T47D (cell line): ENCODE data around the gene SLC25A41.

ENCODE experiments used
- DNase-seq, 2 experiments: peaks; one replicate each; pipeline versions ENCODE4 v3.0.0 to v3.0.0-alpha.2; 2011 to 2012; ENCODE audit warnings: low read depth in 1 of 2, low spot score in 1 of 2
- JUND ChIP-seq: IDR thresholded peaks from 2 replicates; pipeline ENCODE4 v1.6.1; 2012; ENCODE audit warnings: low read depth
- in situ Hi-C: cut with HindIII; loops from 2 replicates; pipeline ENCODE4 v1.10.0; 2016; ENCODE audit warnings: low sequenced_read_pairs, low pct_unique_long_range_greater_than_20kb

The SLC25A41 gene

DNA sequence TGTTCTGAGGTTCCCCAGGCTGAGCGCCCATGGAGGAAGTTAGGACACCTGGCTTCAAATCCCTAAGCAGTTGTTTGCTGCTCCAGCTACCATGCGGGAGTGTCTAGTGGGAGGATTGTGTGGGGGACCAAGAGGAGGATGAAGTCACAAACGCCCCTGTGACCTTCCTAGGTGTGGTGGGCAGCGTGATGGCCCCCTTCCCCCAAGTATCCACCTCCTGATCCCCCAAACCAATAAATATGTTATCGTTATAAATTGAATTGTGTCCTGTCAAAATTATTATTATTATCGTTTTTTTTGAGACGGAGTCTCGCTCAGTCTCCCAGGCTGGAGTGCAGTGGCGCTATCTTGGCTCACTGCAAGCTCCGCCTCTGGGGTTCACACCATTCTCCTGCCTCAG lies at the start of gene SLC25A41:
Gene SLC25A41 (minus strand): TSS at position 101 of the 400 bp plus-strand sequence. CDS start 70 bp downstream, at position 31.
- DNase-seq: no peak
- TF ChIP-seq JUND: no peak
- in situ Hi-C loops: no loop called here

DNA sequence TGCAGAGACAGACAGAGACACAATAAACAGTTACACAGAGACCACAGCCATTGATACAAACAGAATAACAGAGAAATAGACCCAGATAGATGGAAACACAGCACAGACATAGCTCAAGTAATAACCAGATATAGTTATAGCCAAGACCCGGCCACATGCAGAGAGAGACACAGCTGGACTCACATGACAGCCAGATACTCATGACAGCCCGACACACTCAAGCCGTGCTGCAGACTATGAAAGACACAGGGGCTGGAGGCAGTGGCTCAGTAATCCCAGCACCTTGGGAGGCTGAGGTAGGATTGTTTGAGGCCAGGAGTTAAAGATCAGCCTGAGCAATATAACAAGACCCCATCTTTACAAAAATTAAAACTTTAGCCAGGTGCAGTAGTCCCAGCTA lies 49.7 kb upstream of the SLC25A41 start:
- in situ Hi-C loops: no loop called here
- DNase-seq: no peak
- no peak for TF ChIP-seq JUND

DNA sequence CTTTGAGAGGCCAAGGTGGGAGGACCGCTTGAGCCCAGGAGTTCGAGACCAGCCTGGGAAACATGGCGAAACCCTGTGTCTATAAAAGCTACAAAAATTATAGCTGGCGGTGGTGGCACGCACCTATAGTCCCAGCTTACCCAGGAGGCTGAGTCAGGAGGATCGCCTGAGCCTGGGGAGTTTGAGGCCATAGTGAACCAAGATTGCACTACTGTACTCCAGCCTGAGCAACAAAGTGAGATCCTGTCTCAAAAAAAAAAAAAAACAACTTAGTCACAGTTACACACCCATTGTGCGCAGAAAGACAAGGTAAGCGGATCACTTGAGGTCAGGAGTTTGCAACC lies 48.8 kb upstream of the SLC25A41 start:
- no peak for TF ChIP-seq JUND
- no peak for DNase-seq
- in situ Hi-C loops: no loop called here

DNA sequence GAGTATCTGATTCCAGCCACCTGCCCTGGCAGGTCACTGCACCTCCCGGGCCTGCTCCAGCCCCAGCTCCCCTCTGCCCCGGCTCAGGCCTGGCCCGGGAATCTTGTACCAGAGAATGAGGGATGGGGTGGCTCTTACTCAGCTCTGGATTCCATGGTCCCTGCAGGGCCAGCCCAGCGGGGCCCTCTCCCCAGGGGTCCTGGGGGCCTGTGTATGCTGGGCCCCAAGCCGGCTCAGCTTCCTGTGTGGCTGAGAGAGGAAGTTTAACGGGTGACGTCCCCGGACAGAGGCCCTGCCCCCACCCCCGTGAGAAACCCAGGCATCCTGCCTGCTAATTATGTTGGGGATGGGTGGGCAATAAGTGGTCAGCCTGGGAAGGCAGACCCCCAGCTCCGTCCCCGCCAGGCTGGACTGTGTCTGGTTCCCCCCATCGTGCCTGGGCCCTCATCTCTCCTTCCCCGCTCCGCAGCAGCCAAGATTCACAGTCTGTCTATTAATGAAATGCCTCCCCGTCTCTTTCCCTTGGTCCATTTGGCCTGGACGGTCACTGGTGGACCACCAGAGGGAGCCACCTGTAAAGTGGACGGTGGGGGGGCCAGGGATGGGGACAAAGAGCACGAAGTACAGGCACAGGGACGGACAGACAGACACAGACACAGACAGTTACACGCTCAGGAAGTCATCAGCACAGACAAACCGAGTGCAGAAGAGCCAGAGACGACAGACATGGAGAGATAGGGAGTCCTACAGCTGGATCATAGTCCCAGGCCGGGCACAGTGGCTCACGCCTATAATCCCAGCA lies 48.2 kb upstream of the SLC25A41 start, which contains the start of gene DENND1C:
Gene DENND1C (minus strand): TSS at position 247 of the 802 bp plus-strand sequence. CDS start 92 bp downstream, at position 155.
- no peak for DNase-seq
- no peak for TF ChIP-seq JUND
- in situ Hi-C loops: no loop called here

DNA sequence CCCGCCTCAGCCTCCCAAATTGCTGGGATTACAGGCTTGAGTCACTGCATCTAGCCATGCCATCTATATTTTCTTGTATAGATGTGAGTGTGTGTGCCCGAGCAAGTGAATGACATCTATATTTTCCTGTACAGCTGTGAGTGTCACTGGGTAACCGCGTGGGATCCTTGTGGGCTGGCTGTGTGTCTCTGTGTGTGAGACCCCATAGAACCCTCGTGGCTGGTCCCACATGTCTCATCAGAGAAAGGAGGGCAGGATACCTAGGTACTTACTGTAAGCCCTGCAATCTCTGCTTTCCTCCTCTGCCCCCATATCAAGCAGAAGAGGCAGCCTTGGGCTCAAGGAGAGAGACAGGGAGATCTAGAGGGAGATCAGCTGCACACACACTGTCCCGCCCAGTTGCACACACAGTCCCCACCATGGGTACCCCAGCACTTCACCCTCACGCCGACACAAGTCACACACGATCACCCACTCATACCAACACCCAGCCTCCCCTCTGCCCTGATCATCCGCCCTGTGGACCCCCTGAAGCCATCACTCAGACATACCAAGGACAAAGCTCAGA lies 47.4 kb upstream of the SLC25A41 start:
- in situ Hi-C loops: no loop called here
- TF ChIP-seq JUND: no peak
- DNase-seq: no peak

DNA sequence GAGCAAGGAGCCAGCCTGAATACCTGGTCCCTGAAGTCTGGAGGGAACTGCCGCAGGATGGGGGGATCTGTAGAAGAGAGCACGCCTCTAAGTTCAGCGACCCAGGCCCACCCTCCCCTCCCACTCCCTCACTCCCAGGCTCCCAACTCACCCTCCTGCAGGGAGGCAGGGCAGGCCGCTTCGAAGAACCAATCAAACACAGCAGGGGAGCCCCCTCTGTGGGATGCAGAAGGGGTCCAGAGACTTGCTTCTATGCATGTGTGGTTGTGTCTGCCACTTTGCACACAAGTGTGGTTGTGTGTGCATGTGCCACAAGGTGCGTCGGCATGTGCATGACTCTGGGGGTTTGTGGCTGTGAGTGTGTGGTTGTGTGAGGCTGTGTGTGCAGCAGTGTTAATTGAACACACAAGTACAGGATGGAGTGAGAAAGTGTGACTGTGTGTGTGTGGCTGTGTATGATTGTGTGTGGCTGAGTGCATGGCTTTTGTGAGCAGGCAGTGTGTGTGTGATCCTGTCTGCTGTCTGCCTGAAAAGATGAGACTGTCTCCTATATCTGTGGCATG lies 46.4 kb upstream of the SLC25A41 start:
- no peak for DNase-seq
- TF ChIP-seq JUND: no peak
- in situ Hi-C loops: no loop called here

DNA sequence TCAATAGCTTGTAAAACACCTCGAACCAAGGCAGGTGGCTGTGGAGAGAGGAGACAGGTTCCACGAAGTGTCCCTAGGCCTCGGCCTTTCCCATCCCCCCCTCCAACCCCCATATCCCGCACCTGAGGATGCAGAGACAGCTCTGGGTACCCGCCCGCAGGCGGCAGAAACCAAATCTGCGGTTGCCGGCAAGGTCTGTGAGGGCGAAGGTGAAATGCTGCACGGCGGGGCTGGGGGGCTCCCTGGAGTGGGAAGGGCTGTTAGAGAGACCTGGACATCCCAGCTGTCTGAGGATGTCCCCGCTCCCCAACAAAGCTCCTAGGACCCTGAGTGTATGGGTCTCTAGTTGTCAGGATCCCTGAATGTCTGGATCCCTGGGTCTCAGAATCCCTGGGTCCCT lies 45.3 kb upstream of the SLC25A41 start:
- in situ Hi-C loops: no loop called here
- no peak for TF ChIP-seq JUND
- no peak for DNase-seq

DNA sequence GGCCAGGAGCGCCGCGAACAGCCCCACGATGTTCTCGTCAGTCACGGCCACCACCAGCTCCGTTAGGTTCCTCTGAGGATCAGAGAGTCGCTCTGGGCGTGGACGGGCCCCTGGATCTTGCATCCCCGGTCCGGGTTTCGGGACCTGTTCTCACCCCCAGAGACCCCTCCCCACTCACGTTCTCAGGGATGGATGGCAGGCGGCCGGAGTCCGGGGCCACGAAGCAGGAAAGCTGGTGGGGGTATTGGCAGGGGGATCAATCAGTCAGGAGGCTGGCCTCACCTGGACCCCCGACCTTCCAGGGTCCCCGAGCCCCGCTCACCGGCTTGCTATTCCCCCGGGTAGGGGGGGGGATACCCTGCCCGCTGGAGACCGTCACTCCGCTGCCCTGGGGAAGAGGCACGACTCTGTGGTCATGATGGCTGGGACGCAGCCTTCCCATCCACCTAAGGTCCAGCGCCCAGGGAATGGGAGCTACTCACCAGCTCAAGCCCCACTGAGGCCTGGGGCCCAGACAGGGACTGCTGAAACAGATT lies 43.4 kb upstream of the SLC25A41 start:
- in situ Hi-C loops: no loop called here
- no peak for DNase-seq
- no peak for TF ChIP-seq JUND

DNA sequence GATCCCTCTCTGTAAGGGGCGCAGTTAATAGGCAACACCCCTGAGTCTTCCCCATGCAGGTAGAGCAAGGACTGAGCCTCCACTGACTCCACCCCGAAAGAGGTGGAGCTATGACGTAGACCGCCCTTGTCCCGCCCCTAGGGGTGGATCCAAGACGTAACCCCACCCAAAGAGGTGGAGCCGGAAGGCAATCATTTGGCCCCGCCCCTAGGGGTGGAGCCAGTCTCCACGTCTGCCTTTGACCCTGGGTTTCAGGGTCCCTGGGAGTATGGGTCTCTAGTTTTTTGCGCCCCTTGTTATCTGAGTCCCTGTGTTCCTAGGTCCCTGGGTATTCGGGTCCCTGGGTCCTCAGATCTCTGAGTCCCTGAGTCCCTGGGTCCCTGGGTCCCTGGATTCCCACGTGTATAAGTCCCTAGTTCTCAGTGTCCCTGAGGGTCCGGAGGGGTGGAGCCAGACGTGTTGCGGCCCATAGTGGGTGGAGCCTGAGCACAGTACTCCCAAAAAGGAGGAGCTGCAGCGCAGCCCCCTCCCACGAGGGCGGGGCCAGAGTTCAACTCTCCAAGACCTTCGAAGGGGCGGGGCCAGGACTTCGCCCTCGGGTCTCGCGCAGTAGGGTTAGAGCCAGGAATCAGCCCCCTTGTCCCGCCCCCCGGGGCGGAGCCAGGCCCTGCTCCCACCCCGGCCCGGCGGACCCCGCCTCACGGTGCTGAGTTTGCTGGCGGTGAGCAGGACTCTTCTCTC lies 42.8 kb upstream of the SLC25A41 start:
- peak in 1 of 2 experiments; percentile 87 for DNase-seq
- in situ Hi-C loops: no loop called here
- no peak for TF ChIP-seq JUND

DNA sequence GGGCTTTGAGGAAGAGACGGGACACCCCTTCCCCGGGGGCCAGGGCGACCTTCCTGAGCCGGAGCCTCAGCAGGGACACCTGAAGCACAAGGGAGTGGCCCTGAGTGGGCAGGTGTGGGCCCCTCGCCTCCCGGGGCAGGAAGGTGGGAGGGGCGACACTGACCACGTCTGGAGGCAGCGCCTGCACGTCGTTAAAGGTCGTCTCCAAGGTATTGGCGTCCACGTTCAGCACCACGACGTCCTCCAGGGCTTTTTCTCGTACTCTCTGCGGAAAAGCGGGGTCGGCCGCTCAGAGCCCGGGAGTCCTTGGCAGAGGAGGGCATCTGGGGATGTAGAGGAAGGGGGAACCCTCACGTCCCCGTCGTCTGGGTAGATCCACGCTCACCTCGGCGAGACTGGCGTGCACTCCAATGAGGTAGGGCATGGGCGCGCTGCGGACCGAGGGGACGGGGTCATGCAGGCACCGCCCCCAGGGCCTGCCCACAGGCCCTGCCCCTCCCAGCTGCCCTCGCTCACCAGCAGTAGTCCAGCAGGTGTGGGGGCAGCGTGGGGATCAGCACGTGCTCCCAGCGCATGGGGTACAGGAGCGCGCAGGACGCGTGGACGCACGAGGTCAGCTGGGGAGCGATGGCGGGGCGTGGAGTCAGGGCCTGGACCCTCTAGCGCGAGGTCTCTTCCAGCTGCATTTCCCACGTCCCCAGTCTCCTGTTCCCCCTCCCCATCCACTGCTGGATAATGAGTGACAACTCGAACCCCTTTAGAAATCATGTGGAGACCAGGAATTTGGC lies 42.0 kb upstream of the SLC25A41 start:
- TF ChIP-seq JUND: no peak
- DNase-seq: no peak
- in situ Hi-C loops: no loop called here

DNA sequence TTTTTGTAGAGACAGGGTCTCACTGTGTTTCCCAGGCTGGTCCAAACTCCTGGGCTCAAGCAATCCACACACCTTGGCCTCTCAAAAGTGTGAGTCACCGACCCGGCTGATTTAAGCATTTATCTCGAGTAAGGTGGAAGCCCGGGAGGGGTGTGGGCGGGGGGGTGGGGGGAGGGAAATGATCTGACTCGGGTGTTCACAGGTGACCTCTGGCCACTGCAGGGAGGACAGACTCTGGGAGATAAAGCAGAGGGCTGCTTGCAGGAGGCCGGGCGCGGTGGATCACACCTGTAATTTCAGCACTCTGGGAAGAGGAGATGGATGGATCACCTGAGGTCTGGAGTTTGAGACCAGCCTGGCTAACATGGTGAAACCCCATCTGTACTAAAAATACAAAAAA lies 40.1 kb upstream of the SLC25A41 start:
- in situ Hi-C loops: no loop called here
- no peak for DNase-seq
- no peak for TF ChIP-seq JUND

DNA sequence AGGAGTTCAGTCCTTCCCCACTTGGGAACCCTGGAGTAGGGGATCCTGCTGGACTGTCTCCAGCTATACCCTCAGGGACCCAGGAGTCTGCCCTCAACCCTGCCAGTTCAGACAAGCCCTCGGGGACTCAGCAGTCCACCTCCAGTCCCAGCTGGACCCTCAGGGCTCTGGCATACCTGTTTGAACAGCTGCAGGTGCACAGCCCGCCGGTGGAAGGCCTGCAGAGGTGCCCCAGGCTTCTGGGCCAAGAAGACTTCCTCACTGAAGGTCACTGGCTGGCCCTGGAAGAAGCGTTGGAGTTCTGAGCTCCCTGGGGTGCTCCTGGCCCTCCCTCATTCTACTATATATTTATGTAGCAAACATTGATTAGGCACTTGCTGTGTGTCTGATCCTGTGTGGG lies 39.1 kb upstream of the SLC25A41 start:
- TF ChIP-seq JUND: no peak
- in situ Hi-C loops: no loop called here
- DNase-seq: peak in 1 of 2 experiments; percentile 25
